HG03039 (cell line): ENCODE data around the gene STK24.

Experiments
- ATAC-seq: cut with Tn5 transposase; IDR thresholded peaks from one replicate; pipeline ENCODE4 v1.9.1; 2021; ENCODE audit warnings: mild to moderate bottlenecking, moderate library complexity; ENCODE audit not compliant: unreplicated experiment

STK24 gene

DNA sequence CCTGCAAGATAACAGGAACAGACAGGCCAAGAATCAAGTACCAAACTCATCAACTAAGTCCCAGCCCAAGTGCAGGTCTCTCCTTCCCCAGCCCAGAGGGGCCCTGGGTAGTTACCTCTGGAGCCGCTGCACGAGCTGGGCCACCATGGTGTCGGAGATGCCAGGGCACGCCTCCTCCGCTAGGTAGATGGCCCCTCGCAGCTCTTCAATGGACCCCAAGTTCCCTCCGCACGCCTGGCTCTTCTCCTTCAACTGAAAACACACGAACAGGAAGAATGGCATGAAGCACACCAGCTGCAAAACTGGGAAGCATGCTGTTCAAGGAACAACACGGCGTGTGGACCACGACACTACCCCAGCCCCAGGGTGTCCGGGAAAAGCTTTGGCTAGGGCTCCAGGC is 119.9 kb downstream of the STK24 start:
- ATAC-seq: no peak

DNA sequence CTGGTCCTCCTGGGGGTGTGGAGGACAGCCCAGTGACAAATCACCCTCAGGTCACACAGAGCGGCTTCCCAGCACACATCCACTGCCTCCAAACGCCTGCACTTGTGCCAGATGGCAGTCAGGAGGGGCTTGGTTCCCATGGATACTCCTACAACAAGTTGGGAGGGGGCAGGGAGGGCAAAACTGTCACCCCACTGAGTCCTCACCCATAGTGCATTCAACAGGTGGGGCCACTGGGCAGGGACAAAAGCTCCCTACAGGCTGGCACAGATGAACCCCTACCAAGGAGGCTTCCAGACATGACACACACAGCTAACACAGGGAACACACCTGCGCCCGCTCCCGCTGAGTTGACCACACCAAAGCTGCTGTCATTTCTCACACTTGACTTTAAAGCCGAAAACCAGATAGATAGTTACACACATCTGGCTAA is 120.5 kb downstream of the STK24 start:
- ATAC-seq: no peak

DNA sequence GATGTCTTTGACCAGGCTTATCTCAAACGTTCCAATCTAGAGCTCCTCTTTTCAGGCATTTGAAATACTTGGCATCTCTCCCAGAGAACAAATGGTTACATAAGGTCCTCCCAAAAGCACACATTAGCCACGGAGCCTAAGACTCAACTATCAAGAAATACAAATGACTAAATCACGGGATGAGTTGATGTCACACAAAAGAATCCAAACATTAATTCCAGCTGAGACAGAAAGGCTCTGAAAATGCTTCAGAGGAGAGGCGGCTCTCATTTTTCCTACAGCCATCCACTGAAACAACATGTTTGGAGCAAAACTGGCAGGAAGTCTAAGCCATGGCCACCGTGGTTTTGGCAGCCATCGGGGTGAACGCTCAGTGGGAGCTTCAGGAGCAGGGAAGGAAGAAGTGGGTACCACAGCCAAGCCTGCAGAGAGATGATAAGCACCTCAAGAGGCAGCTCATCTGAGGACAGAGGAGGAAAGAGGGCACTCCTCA is 122.5 kb downstream of the STK24 start:
- no peak for ATAC-seq

DNA sequence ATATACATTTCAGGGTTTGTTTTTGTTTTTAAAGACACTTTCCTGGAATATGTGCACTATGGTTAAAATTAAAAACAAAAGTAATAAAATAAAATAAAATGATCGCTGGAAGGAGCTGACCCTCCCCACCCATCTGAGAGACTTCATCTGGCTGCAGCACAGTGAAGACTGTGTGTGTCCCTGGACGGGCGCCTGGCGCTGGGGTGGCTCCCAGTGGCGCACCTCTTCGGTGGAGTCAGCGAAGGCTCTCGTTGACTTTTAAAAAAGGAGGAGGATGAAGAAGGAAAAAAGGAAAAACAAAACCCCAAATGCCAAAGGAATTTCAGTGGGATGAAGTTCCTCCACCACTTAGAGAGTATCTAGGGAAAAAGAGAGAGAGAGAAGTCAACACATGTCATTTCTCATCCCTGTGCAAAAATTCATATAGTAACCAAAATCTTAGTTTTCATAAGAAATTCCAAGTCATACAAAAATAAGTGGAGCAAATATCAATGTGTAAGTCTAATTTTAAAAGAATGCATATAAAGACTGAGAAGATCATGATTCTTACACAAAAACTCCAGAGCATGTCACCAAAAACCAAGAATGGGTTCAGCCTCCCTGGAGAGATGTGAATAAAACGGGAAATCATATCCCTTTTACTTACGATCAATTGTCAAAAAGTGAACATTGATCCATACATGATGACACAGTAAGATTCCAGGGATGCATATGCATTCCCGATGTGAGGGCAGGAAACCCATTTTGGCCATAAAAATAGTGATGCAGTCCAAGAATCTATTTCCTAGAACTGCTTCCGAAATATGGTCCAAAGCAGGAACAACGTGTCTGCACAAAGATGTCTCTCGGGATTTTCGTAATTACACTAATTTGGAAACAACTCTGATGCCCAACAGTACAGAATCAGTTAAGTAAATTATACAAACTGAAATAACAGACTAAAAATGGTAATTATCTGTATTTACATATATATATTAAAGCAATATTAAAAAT is 123.8 kb downstream of the STK24 start:
- ATAC-seq: no peak

DNA sequence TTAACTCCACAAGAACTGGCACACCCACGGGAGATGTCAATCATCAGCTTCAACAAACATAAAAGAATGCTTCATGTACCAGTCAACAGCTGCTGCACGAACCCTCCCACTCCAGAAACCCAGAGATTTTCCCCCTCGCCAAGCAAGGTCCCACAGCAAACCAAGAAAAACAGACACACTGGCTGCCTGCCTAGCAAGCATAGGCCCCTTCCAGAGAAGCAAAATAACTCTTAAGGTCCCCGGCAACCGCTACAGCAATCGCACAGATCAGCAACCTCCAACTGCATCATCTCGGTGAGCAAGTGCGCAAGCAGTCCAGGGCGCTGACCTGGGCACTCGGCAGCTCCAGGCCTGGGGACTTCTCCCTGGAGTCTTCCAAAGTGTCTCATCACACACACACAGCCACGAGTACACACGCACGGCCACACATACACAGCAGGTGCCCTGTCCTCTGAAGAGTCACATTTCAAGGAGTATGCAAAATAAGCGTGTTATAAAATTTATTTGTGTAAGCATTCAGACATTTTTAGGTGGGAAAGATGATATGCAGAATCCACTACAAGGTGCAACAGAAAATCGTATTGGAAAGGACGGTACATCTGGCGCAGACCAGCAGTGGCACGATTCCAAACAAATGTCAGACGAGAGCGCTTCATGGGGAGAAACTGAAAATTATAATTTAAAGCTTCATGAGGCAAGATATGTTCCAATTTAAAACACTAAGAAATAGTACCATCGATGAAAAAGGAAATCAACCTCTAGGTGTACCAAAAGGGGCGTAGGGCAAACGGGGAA is 125.0 kb downstream of the STK24 start:
- ATAC-seq: no peak

DNA sequence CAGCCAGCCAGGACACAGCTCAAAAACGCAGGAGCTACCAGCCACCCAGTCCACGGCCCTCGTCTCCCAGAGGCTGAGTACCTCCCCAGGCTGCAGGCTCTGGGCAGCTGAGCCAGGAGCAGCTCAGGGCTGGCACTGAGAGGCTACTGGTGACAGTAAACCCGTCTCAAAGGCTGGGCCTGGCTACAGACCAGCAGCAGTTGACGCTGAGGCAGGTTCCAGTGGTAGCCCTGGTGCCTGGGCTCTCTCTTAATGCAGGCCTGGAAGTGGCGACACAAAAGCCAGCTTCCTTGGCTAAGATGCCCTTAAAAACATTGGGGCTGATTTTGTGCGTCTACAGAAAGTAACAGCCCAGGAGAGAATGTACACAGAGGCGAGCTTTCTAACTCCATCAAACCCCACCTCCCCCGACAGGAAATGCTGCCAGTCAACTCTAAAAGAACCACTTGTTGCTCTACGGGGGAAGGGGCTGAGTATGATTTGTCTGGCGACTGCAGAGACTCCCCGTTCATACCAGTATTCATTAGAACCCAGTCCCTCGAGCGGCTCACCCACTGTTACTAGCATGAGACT is 126.3 kb downstream of the STK24 start:
- ATAC-seq: no peak

DNA sequence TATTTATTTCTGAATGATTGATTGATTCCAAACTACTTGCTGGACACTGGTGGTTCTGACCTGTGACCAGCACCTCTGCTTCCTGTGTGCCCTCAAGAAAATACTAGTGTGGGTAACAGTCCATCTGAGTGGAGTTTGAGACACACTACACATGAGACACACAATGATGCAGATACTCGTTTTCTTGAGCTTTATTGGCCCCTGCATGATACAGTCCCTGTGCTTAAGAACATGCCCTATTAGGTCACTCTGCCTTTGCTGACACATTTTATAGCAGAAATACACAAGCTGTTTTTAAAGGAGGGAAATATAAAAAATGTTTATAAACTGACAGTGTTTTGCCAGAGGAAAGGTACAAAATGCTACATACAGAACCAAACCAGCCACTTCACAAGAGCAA is 126.9 kb downstream of the STK24 start:
- no peak for ATAC-seq

DNA sequence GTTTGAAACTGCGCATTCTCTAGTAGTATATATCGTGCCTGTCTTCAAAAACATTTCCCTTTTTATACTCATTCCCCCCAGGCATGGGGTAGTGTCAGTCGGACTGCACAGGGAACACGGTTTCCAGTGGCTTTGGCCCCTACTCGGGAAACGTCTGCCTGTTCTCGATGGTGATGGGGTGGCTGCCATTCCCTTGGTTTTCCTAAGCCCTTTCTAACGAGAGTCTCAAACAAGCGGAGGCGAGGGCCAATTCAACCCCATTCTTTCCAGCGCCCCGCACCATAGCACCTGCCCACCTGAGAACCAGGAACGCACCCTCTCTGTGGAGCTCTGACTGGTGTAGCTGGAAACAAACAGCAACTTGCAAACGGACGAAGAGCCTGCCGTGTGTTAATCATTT is 127.6 kb downstream of the STK24 start:
- ATAC-seq: no peak

DNA sequence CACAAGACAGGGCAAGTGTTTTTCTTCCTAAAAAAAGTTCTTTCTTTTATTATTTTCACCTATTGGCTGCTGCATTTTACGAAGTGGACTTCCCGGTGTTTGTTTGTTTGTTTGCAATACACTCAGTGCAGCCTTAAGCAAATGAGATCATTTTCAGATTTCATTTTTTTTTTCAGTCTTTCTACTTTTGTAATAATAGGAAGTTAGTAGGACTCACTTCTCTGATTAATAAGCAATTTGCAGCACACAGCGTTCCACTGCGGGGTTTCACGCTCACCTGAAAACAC is 128.3 kb downstream of the STK24 start:
- ATAC-seq: no peak

DNA sequence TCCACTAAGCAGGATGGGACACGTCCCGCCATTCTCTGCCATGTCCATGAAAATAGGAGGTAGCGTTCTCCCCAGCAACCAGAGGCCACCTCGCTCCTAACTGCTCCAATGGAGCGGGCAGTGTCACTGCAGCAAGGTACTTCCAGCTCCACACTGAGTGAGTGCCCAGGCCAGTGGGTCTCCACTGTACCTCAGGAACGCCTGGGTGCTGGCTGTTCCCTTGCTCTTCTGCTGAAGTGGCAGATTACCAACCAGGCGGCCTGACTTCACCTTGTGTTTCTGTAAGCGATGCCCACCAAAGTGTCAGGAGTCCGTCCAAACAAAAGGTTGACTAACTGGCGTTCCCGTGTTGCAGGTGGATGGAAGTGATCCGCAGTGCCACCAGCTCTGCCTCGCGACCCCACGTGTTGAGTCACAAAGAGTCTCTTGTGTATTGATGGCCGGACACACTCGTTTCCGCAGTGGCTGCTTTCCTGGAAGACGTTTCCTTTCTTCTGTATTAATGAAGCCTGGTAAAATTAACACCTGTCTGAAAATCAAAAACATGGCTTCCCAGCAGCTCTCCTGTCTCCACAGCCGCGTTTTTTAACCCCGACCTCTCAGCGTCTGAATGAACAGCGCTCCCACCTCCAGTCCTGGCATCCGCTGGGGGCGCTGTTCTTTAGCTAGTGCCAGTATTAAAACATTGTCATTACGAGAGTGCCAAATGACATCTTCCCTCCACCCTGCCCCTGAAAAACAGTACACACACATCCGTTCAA is 128.8 kb downstream of the STK24 start:
- ATAC-seq: no peak

DNA sequence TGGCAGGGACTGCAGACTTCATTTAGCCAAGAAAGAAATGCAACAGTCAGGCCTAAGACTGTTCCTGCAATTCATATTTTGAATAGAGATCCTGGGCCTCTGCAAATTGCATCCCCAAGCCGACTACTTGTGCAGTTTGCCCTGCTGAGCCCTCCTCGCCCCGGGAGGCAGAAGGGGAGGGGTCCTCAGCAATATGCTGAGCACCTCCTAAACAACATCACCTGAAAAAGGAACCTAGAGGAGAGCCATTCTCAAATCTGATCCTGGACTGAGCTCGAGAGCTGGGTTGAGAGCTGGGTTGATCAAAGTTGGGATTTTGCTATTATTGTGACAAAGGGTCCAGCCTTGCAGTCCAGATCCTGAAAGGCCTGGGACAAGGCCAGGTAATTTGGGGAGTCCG is 129.8 kb downstream of the STK24 start:
- ATAC-seq: no peak

DNA sequence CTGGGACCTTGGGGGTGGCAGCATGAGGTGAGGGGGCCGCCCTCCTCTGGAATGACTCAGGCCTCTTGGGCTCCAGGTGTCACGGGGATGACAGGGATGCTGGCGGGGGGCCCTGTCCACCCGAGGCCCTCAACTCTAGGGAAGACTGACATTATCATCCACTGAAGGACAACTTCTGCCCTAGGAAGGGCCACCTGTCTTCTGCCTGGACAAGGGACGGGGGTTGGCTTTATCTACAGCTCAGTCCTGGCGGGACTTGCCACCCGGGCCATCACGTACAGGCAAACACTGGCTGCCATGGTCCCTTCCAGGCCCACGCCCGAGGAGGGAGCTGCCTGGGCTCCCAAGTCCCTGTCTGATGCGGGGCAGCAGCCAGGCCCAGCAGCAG is 130.7 kb downstream of the STK24 start:
- no peak for ATAC-seq

DNA sequence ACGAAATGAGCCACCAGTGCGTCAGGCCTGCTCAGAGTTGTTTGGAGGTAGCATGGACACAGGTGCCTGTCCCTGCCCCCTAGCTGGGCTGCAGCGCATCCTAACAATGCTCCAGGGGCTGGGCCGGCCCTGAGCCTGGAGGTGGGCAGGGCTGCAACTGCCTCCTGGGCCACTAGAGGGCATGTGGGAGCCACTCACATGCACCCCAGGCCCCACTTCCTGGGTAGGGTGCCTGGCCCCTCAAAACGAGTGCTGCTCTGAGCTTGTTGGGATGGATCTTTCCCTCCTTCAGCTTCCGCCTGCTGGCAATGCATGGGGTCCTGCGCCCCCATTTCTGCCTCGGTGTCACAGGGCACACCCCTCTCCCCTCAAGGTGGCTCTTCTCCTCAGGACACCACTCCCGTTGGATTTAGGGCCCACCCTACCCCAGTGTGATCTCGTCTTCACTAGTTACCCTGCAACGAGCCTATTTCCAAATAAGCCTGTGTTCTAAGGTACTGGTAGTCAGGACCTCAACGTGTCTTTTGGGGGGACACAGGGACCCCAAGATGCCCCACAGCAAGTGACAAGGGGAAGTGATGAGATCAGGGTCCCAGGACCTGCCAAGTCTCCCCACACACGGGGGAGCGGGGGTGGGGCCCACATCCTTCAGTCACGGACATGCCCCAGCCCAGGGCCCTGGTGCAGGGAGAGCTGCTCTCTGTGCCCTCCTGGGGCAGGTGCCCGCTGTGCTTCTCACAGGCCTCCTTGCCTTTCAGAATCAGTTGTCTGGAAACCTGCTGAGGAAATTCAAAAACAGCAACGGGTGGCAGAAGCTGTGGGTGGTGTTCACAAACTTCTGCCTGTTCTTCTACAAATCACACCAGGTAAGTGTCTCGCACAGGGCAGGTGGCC is 131.3 kb downstream of the STK24 start:
- ATAC-seq: peak; percentile 80

DNA sequence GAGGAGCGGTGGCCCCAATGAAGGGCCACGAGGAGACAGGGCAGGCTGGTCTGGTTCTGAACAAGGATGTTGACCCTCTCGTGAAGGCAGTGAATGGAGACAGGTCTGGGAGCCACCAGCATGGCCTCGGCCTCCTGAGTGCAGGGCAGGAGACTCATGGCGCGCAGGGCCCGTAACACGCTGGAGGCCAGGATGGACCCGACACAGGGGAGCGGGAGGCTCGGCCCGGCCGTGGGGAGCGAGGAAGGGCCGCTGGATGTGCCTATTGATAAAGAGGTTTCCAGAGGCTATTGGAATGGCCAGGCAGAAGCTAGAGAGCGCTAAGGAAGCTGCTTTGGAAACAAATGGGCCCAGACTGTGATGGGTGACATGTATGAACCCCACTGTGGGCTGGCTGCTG is 132.5 kb downstream of the STK24 start:
- ATAC-seq: no peak

DNA sequence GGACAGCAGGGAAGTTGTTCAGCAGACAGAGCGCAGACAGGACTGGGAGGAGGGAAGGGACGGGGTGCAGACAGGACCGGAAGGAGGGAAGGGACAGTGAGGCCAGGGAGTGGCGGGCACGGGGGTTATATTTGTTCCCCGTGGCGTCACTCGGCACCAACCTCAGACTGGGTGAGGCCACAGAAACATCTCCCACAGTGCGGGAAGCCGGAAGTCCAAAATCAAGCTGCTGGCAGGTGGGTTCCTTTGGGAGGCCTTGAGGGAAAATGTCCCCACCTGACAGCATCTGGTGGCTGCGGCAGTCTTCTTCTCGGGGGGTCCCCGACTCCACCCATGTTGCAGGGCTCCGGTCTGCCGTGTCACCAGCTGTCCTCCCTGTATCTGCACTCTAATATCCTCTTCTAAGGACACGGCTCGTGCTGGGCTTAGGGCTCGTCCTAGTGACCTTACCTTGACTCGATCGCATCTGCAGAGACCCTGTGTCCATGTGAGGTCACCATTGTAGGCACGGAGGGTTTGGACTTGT is 133.0 kb downstream of the STK24 start:
- no peak for ATAC-seq

DNA sequence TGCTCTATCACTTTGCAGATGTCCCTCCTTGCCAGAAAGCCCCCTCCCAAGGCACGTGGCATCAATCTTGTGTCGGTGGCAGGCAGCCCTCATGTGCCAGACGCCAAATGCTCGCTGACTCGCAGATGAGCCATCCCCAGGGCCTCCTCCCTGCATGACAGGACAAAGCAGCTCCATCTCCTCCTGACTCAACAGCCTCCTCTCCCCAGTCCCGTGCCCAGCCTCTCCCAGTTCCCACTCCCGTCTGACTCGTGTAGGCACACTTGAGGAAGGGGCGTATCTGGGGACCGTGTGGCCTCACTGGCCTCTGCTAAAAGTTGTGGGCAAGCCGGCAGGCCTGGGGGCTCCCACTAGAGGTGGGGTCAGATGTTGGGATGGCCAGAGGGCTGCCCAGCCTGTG is 133.6 kb downstream of the STK24 start:
- ATAC-seq: no peak

DNA sequence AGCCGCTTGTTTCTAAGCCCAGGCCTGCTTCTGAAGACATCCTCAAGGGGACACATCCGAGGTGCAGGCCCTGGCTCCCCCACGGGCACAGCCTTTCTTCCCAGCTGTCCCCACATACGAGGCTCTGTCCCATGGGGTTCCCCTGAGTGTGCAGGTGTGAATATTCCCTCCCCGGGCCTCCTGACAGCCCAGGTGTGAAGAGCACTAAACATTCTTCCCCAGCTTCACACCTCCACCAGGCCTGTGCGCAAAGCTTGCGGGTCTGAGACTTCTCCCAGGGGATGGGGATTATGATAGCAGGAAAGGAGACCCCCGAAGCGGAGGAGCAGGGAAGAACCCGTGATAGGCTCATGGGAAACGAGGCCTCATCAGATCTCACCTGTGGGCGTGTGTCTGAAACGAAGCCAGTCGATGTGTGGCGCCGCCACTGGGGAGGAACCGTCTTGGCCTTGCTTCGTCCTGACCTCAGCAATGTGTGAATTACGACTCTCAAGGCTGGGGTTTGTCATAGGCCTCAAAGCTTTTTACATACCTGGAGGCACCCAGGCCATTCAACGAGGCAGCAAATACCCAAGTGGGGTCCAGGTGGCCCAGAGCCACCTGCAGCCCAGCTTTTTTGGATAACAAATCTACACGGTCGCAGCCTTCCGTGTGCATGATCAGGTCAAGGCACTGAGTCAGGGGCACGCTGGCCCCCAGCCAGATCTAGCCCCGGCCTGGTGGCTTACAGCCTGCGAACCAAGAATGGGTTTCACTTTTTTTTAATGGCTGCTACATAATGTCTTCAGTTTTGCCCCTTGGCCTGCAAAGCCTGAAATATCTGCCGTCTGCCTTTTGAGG is 134.3 kb downstream of the STK24 start:
- ATAC-seq: no peak

DNA sequence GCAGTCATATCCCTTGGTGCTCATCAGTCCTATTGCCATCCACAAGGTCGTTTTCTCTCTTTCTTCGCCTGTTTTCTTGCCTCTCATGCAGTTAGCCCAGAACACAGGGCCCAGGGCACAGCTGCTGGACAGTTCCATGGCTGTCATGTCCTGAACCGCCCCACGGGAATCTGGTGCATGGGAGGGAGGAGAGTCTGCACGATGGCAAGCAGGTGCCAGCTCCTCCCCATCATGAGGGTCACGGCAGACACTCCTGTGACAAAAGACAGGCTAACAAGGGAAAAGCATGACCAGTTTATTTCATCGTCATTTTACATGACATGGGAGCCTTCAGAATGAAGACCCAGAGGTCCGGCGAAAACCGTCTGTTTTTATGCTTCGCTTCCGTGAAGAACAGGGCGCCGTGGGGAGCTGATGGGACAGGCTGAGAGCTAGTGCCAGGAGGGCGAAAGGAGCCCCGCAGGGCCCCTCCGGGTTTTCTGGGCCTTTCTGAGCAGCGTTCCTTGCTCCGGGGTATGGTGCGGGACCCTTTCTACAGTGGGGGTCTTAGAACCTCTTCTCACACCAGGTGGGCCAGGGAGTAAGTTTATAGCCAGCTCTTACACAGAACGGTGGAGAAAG is 135.7 kb downstream of the STK24 start:
- no peak for ATAC-seq
